ACC112 (cell line): Measurements from ENCODE around the gene MAML3.

ENCODE experiments used
- H2AFZ ChIP-seq: fragments of 200-600 bp; sonication (generic); one replicate; pipeline ENCODE4 v1.6.0; 2017; ENCODE audit warnings: antibody characterized with exemption, low read length; ENCODE audit not compliant: unreplicated experiment
- H3K27ac ChIP-seq: fragments of 200-600 bp; sonication (generic); 2 replicates; pipeline ENCODE4 v1.5.1; 2014; ENCODE audit warnings: low read depth, mild to moderate bottlenecking, antibody characterized with exemption, low read length, moderate library complexity
- H3K27me3 ChIP-seq: fragments of 200-600 bp; sonication (generic); 2 replicates; pipeline ENCODE4 v1.6.1; 2014; ENCODE audit warnings: mild to moderate bottlenecking, antibody characterized with exemption, low read length, moderate library complexity, mixed read lengths; ENCODE audit not compliant: insufficient read depth
- H3K36me3 ChIP-seq: fragments of 200-600 bp; sonication (generic); 2 replicates; pipeline ENCODE4 v1.6.1; 2016; ENCODE audit warnings: mild to moderate bottlenecking, antibody characterized with exemption, low read length, moderate library complexity, mixed read lengths; ENCODE audit not compliant: insufficient read depth
- H3K4me1 ChIP-seq: fragments of 200-600 bp; sonication (generic); one replicate; pipeline ENCODE4 v1.6.1; 2016; ENCODE audit warnings: low read length, mixed read lengths; ENCODE audit not compliant: insufficient read depth, unreplicated experiment, control insufficient read depth
- H3K4me3 ChIP-seq: fragments of 200-600 bp; sonication (generic); 2 replicates; pipeline ENCODE4 v1.5.1; 2014; ENCODE audit warnings: mild to moderate bottlenecking, low read depth, low read length
- H3K79me2 ChIP-seq: fragments of 200-600 bp; sonication (generic); one replicate; pipeline ENCODE4 v1.6.0; 2016; ENCODE audit warnings: low read length; ENCODE audit not compliant: control insufficient read depth, unreplicated experiment, insufficient read depth

The MAML3 gene

GRCh38 chr4:139773560-139774318 lies 380.2 kb downstream of the MAML3 start:
- peaks cover 4% of the 10 kb centered on the region; the same call in 1 of the 2 replicates for H3K27me3 ChIP-seq
- H2AFZ ChIP-seq, result no peak overlapping the region
- H3K27ac ChIP-seq, result no peak overlapping the region
- no peak overlapping the region for H3K4me3 ChIP-seq
- no peaks in the 10 kb centered on the region for H3K4me1 ChIP-seq
- H3K36me3 ChIP-seq, result no peaks in the 10 kb centered on the region
- H3K79me2 ChIP-seq, result no peaks in the 10 kb centered on the region

GRCh38 chr4:139770361-139770760 lies 383.6 kb downstream of the MAML3 start:
- H3K27me3 ChIP-seq, result peaks cover 4% of the 10 kb centered on the region; the same call in 1 of the 2 replicates
- H3K4me3 ChIP-seq, result no peak overlapping the region
- no peaks in the 10 kb centered on the region for H3K36me3 ChIP-seq
- H2AFZ ChIP-seq, result no peak overlapping the region
- H3K79me2 ChIP-seq, result no peaks in the 10 kb centered on the region
- no peaks in the 10 kb centered on the region for H3K4me1 ChIP-seq
- H3K27ac ChIP-seq, result no peak overlapping the region

- no peaks in the 10 kb centered on the region for H3K4me1 ChIP-seq
- no peak overlapping the region for H3K4me3 ChIP-seq
- H2AFZ ChIP-seq, result no peak overlapping the region
- no peaks in the 10 kb centered on the region for H3K79me2 ChIP-seq
- no peak overlapping the region for H3K27ac ChIP-seq
- 0 out of 2 replicates have a peak, but pooled peaks cover 4% of the 10 kb centered on the region for H3K27me3 ChIP-seq
- H3K36me3 ChIP-seq, result no peaks in the 10 kb centered on the region
Measured at GRCh38 chr4:139769364-139769763, 384.6 kb downstream of the MAML3 start.

- H3K27ac ChIP-seq, result no peak overlapping the region
- H3K36me3 ChIP-seq, result no peaks in the 10 kb centered on the region
- no peak overlapping the region for H2AFZ ChIP-seq
Measured at GRCh38 chr4:139768896-139769295, 385.1 kb downstream of the MAML3 start.

GRCh38 chr4:139768366-139768765 lies 385.6 kb downstream of the MAML3 start:
- Histone ChIP-seq H3K4me1 (no peaks in the 10 kb centered on the region), H3K27me3 (0 out of 2 replicates have a peak, but pooled peaks cover 3% of the 10 kb centered on the region), H3K79me2 (no peaks in the 10 kb centered on the region), H2AFZ (no peak overlapping the region), H3K4me3 (no peak overlapping the region), H3K27ac (no peak overlapping the region), H3K36me3 (no peaks in the 10 kb centered on the region)

More at GRCh38 chr4:139768896-139769295, 385.1 kb downstream of the MAML3 start:
- Histone ChIP-seq H3K79me2 (no peaks in the 10 kb centered on the region), H3K4me3 (no peak overlapping the region), H3K4me1 (no peaks in the 10 kb centered on the region), H3K27me3 (0 out of 2 replicates have a peak, but pooled peaks cover 4% of the 10 kb centered on the region)

- no peak overlapping the region for H3K27ac ChIP-seq
- no peaks in the 10 kb centered on the region for H3K36me3 ChIP-seq
- H3K4me3 ChIP-seq, result no peak overlapping the region
- H3K4me1 ChIP-seq, result no peaks in the 10 kb centered on the region
- H3K79me2 ChIP-seq, result no peaks in the 10 kb centered on the region
- H3K27me3 ChIP-seq, result no peaks in the 10 kb centered on the region
- no peak overlapping the region for H2AFZ ChIP-seq
Measured at GRCh38 chr4:139767585-139767984, 386.4 kb downstream of the MAML3 start.

- Histone ChIP-seq H2AFZ (no peak overlapping the region), H3K27ac (no peak overlapping the region), H3K4me3 (no peak overlapping the region), H3K79me2 (no peaks in the 10 kb centered on the region), H3K4me1 (no peaks in the 10 kb centered on the region), H3K36me3 (no peaks in the 10 kb centered on the region), H3K27me3 (no peaks in the 10 kb centered on the region)
Measured at GRCh38 chr4:139767168-139767567, 386.8 kb downstream of the MAML3 start.

- H3K4me3 ChIP-seq, result no peak overlapping the region
- no peak overlapping the region for H2AFZ ChIP-seq
- H3K36me3 ChIP-seq, result no peaks in the 10 kb centered on the region
- no peaks in the 10 kb centered on the region for H3K4me1 ChIP-seq
- no peaks in the 10 kb centered on the region for H3K79me2 ChIP-seq
- no peak overlapping the region for H3K27ac ChIP-seq
- H3K27me3 ChIP-seq, result peaks cover 9% of the 10 kb centered on the region
Measured at GRCh38 chr4:139764686-139765310, 389.2 kb downstream of the MAML3 start.

GRCh38 chr4:139764182-139764581 lies 389.8 kb downstream of the MAML3 start:
- no peaks in the 10 kb centered on the region for H3K36me3 ChIP-seq
- no peaks in the 10 kb centered on the region for H3K4me1 ChIP-seq
- no peak overlapping the region for H3K27ac ChIP-seq
- no peak overlapping the region for H3K4me3 ChIP-seq
- peaks cover 13% of the 10 kb centered on the region for H3K27me3 ChIP-seq
- no peak overlapping the region for H2AFZ ChIP-seq
- H3K79me2 ChIP-seq, result no peaks in the 10 kb centered on the region

- H3K4me3 ChIP-seq, result no peak overlapping the region
- H3K36me3 ChIP-seq, result no peaks in the 10 kb centered on the region
- H3K27ac ChIP-seq, result no peak overlapping the region
- H3K27me3 ChIP-seq, result peaks cover 18% of the 10 kb centered on the region
- no peak overlapping the region for H2AFZ ChIP-seq
- no peaks in the 10 kb centered on the region for H3K4me1 ChIP-seq
- no peaks in the 10 kb centered on the region for H3K79me2 ChIP-seq
Measured at GRCh38 chr4:139763672-139764071, 390.3 kb downstream of the MAML3 start.

- Histone ChIP-seq H2AFZ (no peak overlapping the region), H3K4me3 (no peak overlapping the region), H3K36me3 (no peaks in the 10 kb centered on the region), H3K27ac (no peak overlapping the region), H3K79me2 (no peaks in the 10 kb centered on the region), H3K4me1 (no peaks in the 10 kb centered on the region), H3K27me3 (peaks cover 22% of the 10 kb centered on the region)
Measured at GRCh38 chr4:139763205-139763604, 390.8 kb downstream of the MAML3 start.
